Smooth muscle cell of trachea (primary cell): Measurements from ENCODE around the gene NTHL1. TPM values are rescaled to one million over a fixed set of nuclear protein-coding genes. Genes with fewer than 3 reads are reported as not detected.

Experiments
- total RNA-seq: library from RNA; depleted of rRNA; stranded (reverse); fragments of >200 nt; gene quantifications from 2 replicates; pipeline ENCODE4 v1.2.1, GENCODE V29; 2014

The NTHL1 gene
- 26.6 and 27.8 TPM in 2 replicates for total RNA-seq

GRCh38 chr16:2047330-2048115, at the start of gene NTHL1, which contains the start of gene TSC2:
Gene NTHL1 (minus strand): TSS chr16:2047834. CDS start chr16:2047823, 11 bp downstream.
Gene TSC2 (plus strand): TSS chr16:2047985. CDS start chr16:2048616, 631 bp downstream.

GRCh38 chr16:2026461-2027023, 21.1 kb downstream of the NTHL1 start, which contains the start of gene NHERF2:
Gene NHERF2 (plus strand): TSS chr16:2026902. CDS start chr16:2027006, 104 bp downstream.

GRCh38 chr16:2019518-2019920, 28.1 kb downstream of the NTHL1 start, which contains the start of gene NPW:
Gene NPW (plus strand): TSS chr16:2019785.

GRCh38 chr16:2009791-2010510, 37.7 kb downstream of the NTHL1 start, which contains the start of gene ZNF598:
Gene ZNF598 (minus strand): TSS chr16:2009821.

Other genes with a start within 250 kb of the NTHL1 start
- gene HAGH, start 221.0 kb downstream of the NTHL1 start, total RNA-seq, result 25.9 and 33.9 TPM in 2 replicates
- 82.9 and 96.4 TPM in 2 replicates for gene FAHD1, start 220.6 kb downstream of the NTHL1 start, total RNA-seq
- 0.15 and 0.33 TPM in 2 replicates for gene MEIOB, start 175.7 kb downstream of the NTHL1 start, total RNA-seq
- not detected in 2 replicates for gene HS3ST6, start 129.4 kb downstream of the NTHL1 start, total RNA-seq
- gene MSRB1, start 104.6 kb downstream of the NTHL1 start, total RNA-seq, result 6.1 TPM in 2 replicates
- not detected in 2 replicates for gene RPL3L, start 93.1 kb downstream of the NTHL1 start, total RNA-seq
- gene NDUFB10, start 88.3 kb downstream of the NTHL1 start, total RNA-seq, result 139 and 192 TPM in 2 replicates
- gene RPS2, start 83.0 kb downstream of the NTHL1 start, total RNA-seq, result 1,747 and 2,610 TPM in 2 replicates
- gene RNF151, start 81.0 kb downstream of the NTHL1 start, total RNA-seq, result not detected in 2 replicates
- 40.2 and 56.6 TPM in 2 replicates for gene TBL3, start 75.8 kb downstream of the NTHL1 start, total RNA-seq
- gene NOXO1, start 66.4 kb downstream of the NTHL1 start, total RNA-seq, result 0.15 TPM in 1 of 2 replicates, not detected in the other
- gene GFER, start 63.6 kb downstream of the NTHL1 start, total RNA-seq, result 14.7 and 17.7 TPM in 2 replicates
- gene SYNGR3, start 57.9 kb downstream of the NTHL1 start, total RNA-seq, result 4.8 and 9.4 TPM in 2 replicates
- gene ZNF598, start 38.0 kb downstream of the NTHL1 start, total RNA-seq, result 27.3 and 27.5 TPM in 2 replicates
- 0.29 and 2.5 TPM in 2 replicates for gene NPW, start 28.0 kb downstream of the NTHL1 start, total RNA-seq
- gene NHERF2, start 20.9 kb downstream of the NTHL1 start, total RNA-seq, result 30.5 and 60.4 TPM in 2 replicates
- 70.5 and 85.2 TPM in 2 replicates for gene TSC2, start 151 bp upstream of the NTHL1 start, total RNA-seq
- gene PKD1, start 88.1 kb upstream of the NTHL1 start, total RNA-seq, result 184 and 227 TPM in 2 replicates
- 1.2 and 2.9 TPM in 2 replicates for gene RAB26, start 100.8 kb upstream of the NTHL1 start, total RNA-seq
- 59.2 and 92.1 TPM in 2 replicates for gene TRAF7, start 107.9 kb upstream of the NTHL1 start, total RNA-seq
- under 0.01 and 2.0 TPM in 2 replicates for gene CASKIN1, start 148.8 kb upstream of the NTHL1 start, total RNA-seq
- 30.8 and 33.6 TPM in 2 replicates for gene MLST8, start 157.6 kb upstream of the NTHL1 start, total RNA-seq
- gene BRICD5, start 163.0 kb upstream of the NTHL1 start, total RNA-seq, result 0.58 and 0.99 TPM in 2 replicates
- 7.4 and 10.6 TPM in 2 replicates for gene PGP, start 167.0 kb upstream of the NTHL1 start, total RNA-seq
- gene E4F1, start 175.8 kb upstream of the NTHL1 start, total RNA-seq, result 24.4 and 39.2 TPM in 2 replicates
- 0.15 and 1.5 TPM in 2 replicates for gene DNASE1L2, start 188.6 kb upstream of the NTHL1 start, total RNA-seq
- 34.6 and 42.0 TPM in 2 replicates for gene ECI1, start 203.8 kb upstream of the NTHL1 start, total RNA-seq
- gene RNPS1, start 220.3 kb upstream of the NTHL1 start, total RNA-seq, result 69.3 and 82.5 TPM in 2 replicates